GM19438 (cell line): ENCODE results near the gene GLT8D2.
A peak's percentile ranks its signal among the peaks of the same experiment; 100 is the strongest.

Source experiments
- ATAC-seq: cut with Tn5 transposase; IDR thresholded peaks from one replicate; pipeline ENCODE4 v1.9.1; 2021; ENCODE audit warnings: low read depth; ENCODE audit not compliant: unreplicated experiment

Gene GLT8D2

GRCh38 chr12:104049903-104050356 is at the start of gene GLT8D2:
GLT8D2 (minus strand) TSS chr12:104050187; CDS start chr12:104019648, 30,539 bp downstream.
- no peak for ATAC-seq

GRCh38 chr12:104097954-104098353 is 48.0 kb upstream of the GLT8D2 start:
- no peak for ATAC-seq

GRCh38 chr12:104095289-104095688 is 45.3 kb upstream of the GLT8D2 start:
- no peak for ATAC-seq

- no peak for ATAC-seq
Observed at GRCh38 chr12:104094284-104094683, 44.3 kb upstream of the GLT8D2 start.

GRCh38 chr12:104091136-104091535 is 41.1 kb upstream of the GLT8D2 start:
- ATAC-seq = no peak

GRCh38 chr12:104090685-104091084 is 40.7 kb upstream of the GLT8D2 start:
- ATAC-seq = no peak

- peak; percentile 75 for ATAC-seq
Observed at GRCh38 chr12:104083769-104084475, 33.9 kb upstream of the GLT8D2 start.

GRCh38 chr12:104080764-104081163 is 30.8 kb upstream of the GLT8D2 start:
- ATAC-seq = no peak

- no peak for ATAC-seq
Observed at GRCh38 chr12:104079024-104079423, 29.0 kb upstream of the GLT8D2 start.

- no peak for ATAC-seq
Observed at GRCh38 chr12:104073699-104074098, 23.7 kb upstream of the GLT8D2 start.

GRCh38 chr12:104072099-104072498 is 22.1 kb upstream of the GLT8D2 start:
- ATAC-seq = no peak

GRCh38 chr12:104064842-104065427 is 14.9 kb upstream of the GLT8D2 start:
- peak; percentile 16 for ATAC-seq

GRCh38 chr12:104064031-104064841 is 14.2 kb upstream of the GLT8D2 start, which contains the start of gene HCFC2:
HCFC2 (plus strand) TSS chr12:104064531; CDS start chr12:104064561, 30 bp downstream.
- peak; percentile 88 for ATAC-seq

GRCh38 chr12:104063712-104064030 is 13.7 kb upstream of the GLT8D2 start:
- peak; percentile 38 for ATAC-seq

- no peak for ATAC-seq
Observed at GRCh38 chr12:104060791-104061190, 10.8 kb upstream of the GLT8D2 start.

GRCh38 chr12:104059963-104060362 is 10.0 kb upstream of the GLT8D2 start:
- no peak for ATAC-seq

- ATAC-seq = no peak
Observed at GRCh38 chr12:104058802-104059201, 8.8 kb upstream of the GLT8D2 start.

- ATAC-seq = no peak
Observed at GRCh38 chr12:104057771-104058197, 7.8 kb upstream of the GLT8D2 start.

- no peak for ATAC-seq
Observed at GRCh38 chr12:104056419-104056972, 6.5 kb upstream of the GLT8D2 start.

- ATAC-seq = no peak
Observed at GRCh38 chr12:104055686-104056388, 5.8 kb upstream of the GLT8D2 start.
